ENCODE measurements around the gene EML6. TPM values are rescaled to one million over a fixed set of nuclear protein-coding genes. Genes with fewer than 3 reads are reported as not detected.
"Not testable (repeated sequence)": the region's sequence is repeated elsewhere in the genome, so short reads cannot be mapped to it uniquely, and the experiment has no call there.

EML6 gene
- total RNA-seq, 1 donor, result 0.73 TPM

GRCh38 chr2:54855434-54855833, 132.0 kb downstream of the EML6 start:
- Histone ChIP-seq H3K9me3 (ENCODE audit: low read depth, low read length) (no peaks in the 10 kb centered on the region), H3K4me3 (ENCODE audit: low read length) (no peak overlapping the region), H3K4me1 (ENCODE audit: insufficient read depth, low read length) (no peaks in the 10 kb centered on the region), H3K27me3 (ENCODE audit: insufficient read depth, low read length) (no peaks in the 10 kb centered on the region)

GRCh38 chr2:54858021-54858681, 134.7 kb downstream of the EML6 start:
- H3K4me1 ChIP-seq (ENCODE audit: insufficient read depth, low read length), result no peaks in the 10 kb centered on the region
- H3K27me3 ChIP-seq (ENCODE audit: insufficient read depth, low read length), result no peaks in the 10 kb centered on the region
- no peaks in the 10 kb centered on the region for H3K9me3 ChIP-seq (ENCODE audit: low read depth, low read length)
- no peak overlapping the region for H3K4me3 ChIP-seq (ENCODE audit: low read length)

GRCh38 chr2:54859416-54859815, 136.0 kb downstream of the EML6 start:
- no peaks in the 10 kb centered on the region for H3K9me3 ChIP-seq (ENCODE audit: low read depth, low read length)
- H3K27me3 ChIP-seq (ENCODE audit: insufficient read depth, low read length), result no peaks in the 10 kb centered on the region
- H3K4me1 ChIP-seq (ENCODE audit: insufficient read depth, low read length), result no peaks in the 10 kb centered on the region
- H3K4me3 ChIP-seq (ENCODE audit: low read length), result no peak overlapping the region

GRCh38 chr2:54859997-54860701, 136.7 kb downstream of the EML6 start:
- Histone ChIP-seq H3K4me1 (ENCODE audit: insufficient read depth, low read length) (no peaks in the 10 kb centered on the region), H3K27me3 (ENCODE audit: insufficient read depth, low read length) (no peaks in the 10 kb centered on the region), H3K4me3 (ENCODE audit: low read length) (no peak overlapping the region), H3K9me3 (ENCODE audit: low read depth, low read length) (no peaks in the 10 kb centered on the region)

DNA sequence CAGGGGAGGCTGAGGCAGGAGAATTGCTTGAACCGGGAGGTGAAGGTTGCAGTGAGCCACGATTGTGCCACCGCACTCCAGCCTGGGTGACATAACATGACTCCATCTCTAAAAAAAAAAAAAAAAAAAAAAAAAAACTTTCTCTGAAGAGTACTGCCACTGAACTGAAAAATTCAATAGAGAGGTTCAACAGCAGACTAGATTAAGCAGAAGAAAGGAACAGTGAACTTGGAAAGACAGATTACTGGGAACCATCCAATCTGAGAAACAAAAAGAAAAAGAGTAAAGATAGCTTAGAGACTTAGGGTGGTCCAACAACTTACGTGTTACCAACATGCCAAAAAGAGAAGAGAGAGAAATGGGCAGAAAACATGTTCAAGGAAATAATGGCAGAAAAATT, 138.8 kb downstream of the EML6 start:
- Histone ChIP-seq H3K9me3 (ENCODE audit: low read depth, low read length) (no peaks in the 10 kb centered on the region), H3K4me3 (ENCODE audit: low read length) (no peak overlapping the region), H3K27me3 (ENCODE audit: insufficient read depth, low read length) (no peaks in the 10 kb centered on the region), H3K4me1 (ENCODE audit: insufficient read depth, low read length) (peaks cover 4% of the 10 kb centered on the region)

DNA sequence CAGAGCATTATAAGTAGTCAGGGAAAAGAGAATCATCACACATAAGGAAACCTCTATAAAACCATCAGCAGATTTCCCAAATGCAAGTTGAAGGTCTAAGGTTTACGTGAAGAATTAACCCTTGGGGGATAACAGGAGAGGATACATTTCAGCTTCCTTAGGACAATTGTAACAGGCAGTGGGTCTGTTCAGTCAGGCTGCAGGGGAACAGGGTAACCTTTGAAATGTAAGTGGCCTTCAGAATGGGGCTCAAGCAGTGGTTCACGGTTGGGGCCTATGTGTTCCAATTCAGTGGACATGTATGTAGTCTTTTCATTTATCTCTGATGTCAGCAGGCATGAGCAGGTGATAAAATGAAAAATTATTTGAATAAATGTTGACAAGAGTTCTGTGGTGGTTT, 139.3 kb downstream of the EML6 start:
- Histone ChIP-seq H3K9me3 (ENCODE audit: low read depth, low read length) (no peaks in the 10 kb centered on the region), H3K27me3 (ENCODE audit: insufficient read depth, low read length) (no peaks in the 10 kb centered on the region), H3K4me3 (ENCODE audit: low read length) (no peak overlapping the region), H3K4me1 (ENCODE audit: insufficient read depth, low read length) (peaks cover 8% of the 10 kb centered on the region)

DNA sequence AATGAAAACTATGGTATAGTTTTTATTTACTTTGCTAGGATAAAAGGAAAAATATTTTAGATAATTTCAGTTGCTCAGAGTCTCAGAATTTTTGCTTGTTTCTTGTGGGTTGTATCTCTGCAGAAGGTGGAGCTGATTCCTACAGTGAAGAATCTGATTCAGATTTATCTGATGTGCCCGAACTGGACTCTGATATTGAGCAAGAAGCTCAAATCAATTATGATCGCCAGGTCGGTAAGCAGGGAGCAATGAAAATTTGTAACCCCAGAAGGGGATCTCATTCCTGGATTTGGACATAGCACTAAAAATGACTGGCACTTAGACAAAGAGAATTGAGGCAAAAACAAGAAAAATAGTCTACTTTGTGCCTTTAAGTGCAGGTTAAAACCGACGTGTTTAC, 140.2 kb downstream of the EML6 start:
- Histone ChIP-seq H3K4me3 (ENCODE audit: low read length) (no peak overlapping the region), H3K9me3 (ENCODE audit: low read depth, low read length) (no peaks in the 10 kb centered on the region), H3K27me3 (ENCODE audit: insufficient read depth, low read length) (no peaks in the 10 kb centered on the region), H3K4me1 (ENCODE audit: insufficient read depth, low read length) (peaks cover 8% of the 10 kb centered on the region)

DNA sequence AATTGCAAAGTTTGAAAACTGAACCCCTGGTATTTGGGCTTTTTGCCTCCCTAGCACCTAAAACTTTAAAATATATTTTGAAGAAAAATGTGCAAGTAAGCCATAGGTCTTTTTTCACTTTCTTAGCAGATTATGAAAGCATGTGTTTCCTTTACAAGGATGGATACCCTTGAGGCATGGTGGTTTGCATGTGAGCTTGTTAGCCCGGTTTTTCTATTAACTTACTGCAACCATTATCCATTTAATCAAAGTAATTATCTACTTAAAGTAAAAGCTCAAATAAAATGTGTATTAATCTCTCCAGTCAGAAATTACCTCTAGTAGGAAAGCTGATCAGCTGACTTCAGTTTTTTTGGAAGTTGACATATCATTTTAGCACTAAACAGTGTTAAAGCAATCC, 140.6 kb downstream of the EML6 start:
- Histone ChIP-seq H3K4me1 (ENCODE audit: insufficient read depth, low read length) (peaks cover 8% of the 10 kb centered on the region), H3K4me3 (ENCODE audit: low read length) (no peak overlapping the region), H3K27me3 (ENCODE audit: insufficient read depth, low read length) (no peaks in the 10 kb centered on the region), H3K9me3 (ENCODE audit: low read depth, low read length) (no peaks in the 10 kb centered on the region)

GRCh38 chr2:54864727-54865126, 141.3 kb downstream of the EML6 start:
- Histone ChIP-seq H3K27me3 (ENCODE audit: insufficient read depth, low read length) (no peaks in the 10 kb centered on the region), H3K4me3 (ENCODE audit: low read length) (no peak overlapping the region), H3K9me3 (ENCODE audit: low read depth, low read length) (no peaks in the 10 kb centered on the region), H3K4me1 (ENCODE audit: insufficient read depth, low read length) (peaks cover 8% of the 10 kb centered on the region)

- no peak overlapping the region for H3K4me3 ChIP-seq (ENCODE audit: low read length)
- no peaks in the 10 kb centered on the region for H3K27me3 ChIP-seq (ENCODE audit: insufficient read depth, low read length)
Observed at GRCh38 chr2:54866179-54866578, 142.7 kb downstream of the EML6 start.

DNA sequence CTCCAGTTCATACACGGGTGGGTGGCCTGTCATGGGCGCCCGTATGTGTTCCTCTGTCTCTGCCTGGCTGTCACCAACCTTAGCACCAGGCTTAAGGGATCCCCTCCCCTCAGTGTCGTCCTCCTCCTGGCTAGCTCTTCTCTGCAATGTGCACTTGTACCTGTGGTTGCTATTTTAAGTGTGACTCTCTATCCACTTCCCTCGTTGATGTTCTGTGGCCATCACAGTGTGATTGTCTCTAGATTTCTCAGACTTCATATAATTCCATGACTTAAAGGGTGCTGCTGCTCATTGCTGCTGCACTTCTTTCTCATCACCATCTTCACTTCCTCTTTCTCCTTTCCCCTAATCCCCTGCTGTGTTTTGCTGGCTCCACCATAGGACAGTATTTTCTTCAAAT, 143.4 kb downstream of the EML6 start:
- no peaks in the 10 kb centered on the region for H3K27me3 ChIP-seq (ENCODE audit: insufficient read depth, low read length)
- H3K4me3 ChIP-seq (ENCODE audit: low read length), result no peak overlapping the region
- no peaks in the 10 kb centered on the region for H3K9me3 ChIP-seq (ENCODE audit: low read depth, low read length)
- H3K4me1 ChIP-seq (ENCODE audit: insufficient read depth, low read length), result peaks cover 8% of the 10 kb centered on the region

More at GRCh38 chr2:54866179-54866578, 142.7 kb downstream of the EML6 start:
- Histone ChIP-seq H3K4me1 (ENCODE audit: insufficient read depth, low read length) (peaks cover 8% of the 10 kb centered on the region), H3K9me3 (ENCODE audit: low read depth, low read length) (no peaks in the 10 kb centered on the region)

- Histone ChIP-seq H3K27me3 (ENCODE audit: insufficient read depth, low read length) (no peaks in the 10 kb centered on the region), H3K4me1 (ENCODE audit: insufficient read depth, low read length) (peaks cover 8% of the 10 kb centered on the region), H3K4me3 (ENCODE audit: low read length) (no peak overlapping the region), H3K9me3 (ENCODE audit: low read depth, low read length) (no peaks in the 10 kb centered on the region)
Observed at GRCh38 chr2:54867457-54867856, 144.0 kb downstream of the EML6 start.

DNA sequence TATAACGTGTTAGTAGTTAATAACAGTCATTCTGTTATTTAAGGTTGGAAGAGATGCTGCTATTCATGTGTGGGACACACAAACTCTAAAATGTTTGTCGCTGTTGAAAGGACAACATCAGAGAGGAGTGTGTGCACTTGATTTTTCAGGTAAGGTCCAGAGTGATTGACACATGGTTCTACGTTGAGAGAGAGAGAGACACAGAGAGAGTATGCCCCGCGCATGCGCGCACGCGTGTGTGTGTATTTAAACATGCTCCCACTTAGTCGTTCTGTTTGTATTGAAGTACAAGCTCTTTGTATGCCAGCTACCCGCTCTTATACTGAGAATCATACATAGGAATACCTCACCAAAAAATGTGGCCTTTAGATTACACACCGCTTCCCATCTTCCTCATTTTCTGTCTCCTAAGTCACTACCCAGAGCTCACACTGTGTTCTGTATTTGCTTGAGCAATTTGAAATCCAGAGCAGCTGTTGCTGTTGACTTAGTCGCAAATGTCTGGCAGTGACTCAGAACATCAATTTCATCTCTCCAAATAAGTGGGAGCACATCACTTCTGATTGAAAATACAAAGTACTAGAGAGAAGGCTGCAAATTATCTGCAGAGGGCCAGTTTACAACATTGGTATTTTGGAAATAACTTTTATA, 148.1 kb downstream of the EML6 start:
- Histone ChIP-seq H3K27me3 (ENCODE audit: insufficient read depth, low read length) (no peaks in the 10 kb centered on the region), H3K4me1 (ENCODE audit: insufficient read depth, low read length) (peaks cover 8% of the 10 kb centered on the region), H3K9me3 (ENCODE audit: low read depth, low read length) (no peaks in the 10 kb centered on the region), H3K4me3 (ENCODE audit: low read length) (no peak overlapping the region)

DNA sequence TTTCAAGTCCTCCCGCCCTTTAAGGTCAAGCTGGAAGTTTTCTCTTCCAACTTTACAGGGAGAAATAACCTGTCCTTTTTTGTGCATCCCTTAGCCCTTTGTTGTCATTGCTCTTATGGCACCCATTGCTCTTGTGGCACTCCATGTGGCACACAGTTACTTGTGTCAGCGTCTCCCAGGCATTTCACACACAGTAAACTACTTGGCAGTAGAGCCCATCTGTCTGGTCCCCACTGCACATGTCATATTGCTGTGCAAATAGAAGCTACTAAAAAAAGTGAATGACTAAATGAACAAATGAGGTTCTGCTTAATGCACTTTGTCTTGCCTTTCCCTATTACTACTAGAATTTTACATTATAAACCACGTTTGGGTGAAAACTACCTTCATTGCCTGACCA, 149.3 kb downstream of the EML6 start:
- Histone ChIP-seq H3K27me3 (ENCODE audit: insufficient read depth, low read length) (no peaks in the 10 kb centered on the region), H3K4me3 (ENCODE audit: low read length) (no peak overlapping the region), H3K4me1 (ENCODE audit: insufficient read depth, low read length) (no peaks in the 10 kb centered on the region), H3K9me3 (ENCODE audit: low read depth, low read length) (no peaks in the 10 kb centered on the region)

- H3K4me1 ChIP-seq (ENCODE audit: insufficient read depth, low read length), result not testable (repeated sequence)
Observed at GRCh38 chr2:54873236-54873635, 149.8 kb downstream of the EML6 start.

More at GRCh38 chr2:54873236-54873635, 149.8 kb downstream of the EML6 start:
- H3K9me3 ChIP-seq (ENCODE audit: low read depth, low read length); H3K4me3 ChIP-seq (ENCODE audit: low read length); H3K27me3 ChIP-seq (ENCODE audit: insufficient read depth, low read length): not testable (repeated sequence)

All from mononuclear cell (primary cell).